Fibroblast of pulmonary artery (primary cell): ENCODE results near the gene FRMD1.

Experiments
- DNase-seq: peaks from one replicate; pipeline ENCODE4 v3.0.0-alpha.2; 2010; ENCODE audit warnings: low read depth
- H3K4me3 ChIP-seq: replicated peaks from 2 replicates; pipeline ENCODE4 v1.5.1; 2011; ENCODE audit warnings: low read depth, mild to moderate bottlenecking, control low read depth, low read length, moderate library complexity
- CTCF ChIP-seq: IDR thresholded peaks from 2 replicates; pipeline ENCODE4 v1.5.1; 2011; ENCODE audit warnings: mild to moderate bottlenecking, control low read depth, low read length, inconsistent platforms; ENCODE audit errors: missing control alignments

Gene FRMD1

GRCh38 chr6:168012431-168013249 is 66.4 kb downstream of the FRMD1 start:
- no peak for TF ChIP-seq CTCF
- DNase-seq: no peak

GRCh38 chr6:168011291-168011690 is 67.7 kb downstream of the FRMD1 start:
- no peak for DNase-seq
- no peak for TF ChIP-seq CTCF
- H3K4me3 ChIP-seq: no peak overlapping the region

More at GRCh38 chr6:168012431-168013249, 66.4 kb downstream of the FRMD1 start:
- H3K4me3 ChIP-seq: no peak overlapping the region

- DNase-seq: peak; percentile 24
- no peak for TF ChIP-seq CTCF
- no peak overlapping the region for H3K4me3 ChIP-seq
Measured at GRCh38 chr6:168009331-168009730, 69.7 kb downstream of the FRMD1 start.

- no peak overlapping the region for H3K4me3 ChIP-seq
- DNase-seq: peak; percentile 99
- no peak for TF ChIP-seq CTCF
Measured at GRCh38 chr6:168007592-168008338, 71.2 kb downstream of the FRMD1 start.

GRCh38 chr6:168005796-168006195 is 73.2 kb downstream of the FRMD1 start:
- TF ChIP-seq CTCF: no peak
- no peak overlapping the region for H3K4me3 ChIP-seq
- DNase-seq: no peak

GRCh38 chr6:168004945-168005344 is 74.1 kb downstream of the FRMD1 start:
- TF ChIP-seq CTCF: no peak
- no peak overlapping the region for H3K4me3 ChIP-seq
- no peak for DNase-seq

GRCh38 chr6:168004023-168004422 is 75.0 kb downstream of the FRMD1 start:
- no peak for TF ChIP-seq CTCF
- no peak overlapping the region for H3K4me3 ChIP-seq
- DNase-seq: no peak
